AML-193 (cell line): Measurements from ENCODE around the gene TOX2.

ENCODE experiments used
- DNase-seq, 2 experiments: peaks; one replicate each; lab custom pipeline; 2025; lab: John Stamatoyannopoulos, UW

Gene TOX2

DNA sequence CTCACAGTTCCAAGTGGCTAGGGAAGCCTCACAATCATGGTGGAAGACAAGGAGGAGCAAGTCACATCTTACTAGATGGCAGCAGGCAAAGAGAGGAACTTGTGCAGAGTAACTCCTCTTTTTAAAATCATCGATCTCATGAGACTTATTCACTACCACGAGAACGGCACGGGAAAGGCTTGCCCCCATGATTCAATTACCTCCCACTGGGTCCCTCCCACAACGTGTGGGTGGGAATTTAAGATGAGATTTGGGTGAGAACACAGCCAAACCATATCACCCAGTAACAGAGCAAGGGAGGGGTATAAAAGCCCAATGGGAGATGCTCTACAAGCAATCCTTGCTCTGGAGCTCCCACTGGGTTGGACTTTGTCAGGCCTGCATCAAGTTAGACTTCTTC lies 192.0 kb downstream of the TOX2 start:
- no peak for DNase-seq

DNA sequence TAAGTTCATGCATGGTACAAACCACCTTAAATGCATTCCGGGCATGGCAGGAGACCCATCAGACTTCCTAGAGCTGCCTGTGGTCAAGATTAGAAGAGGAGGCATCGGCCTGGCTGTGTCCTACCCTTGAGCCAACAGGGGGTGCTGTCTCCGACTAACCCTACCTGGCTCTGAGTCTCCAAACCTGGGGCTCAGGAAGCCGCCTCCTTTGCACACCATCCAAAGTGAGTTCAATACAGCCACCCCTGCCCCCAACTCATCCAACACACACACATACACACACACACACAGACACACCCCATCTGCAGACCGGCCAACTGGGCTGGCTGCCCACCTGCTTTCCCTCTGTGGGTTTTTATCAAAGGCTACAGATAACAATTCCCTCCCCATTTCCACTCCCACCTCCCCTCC lies 195.3 kb downstream of the TOX2 start:
- no peak for DNase-seq

DNA sequence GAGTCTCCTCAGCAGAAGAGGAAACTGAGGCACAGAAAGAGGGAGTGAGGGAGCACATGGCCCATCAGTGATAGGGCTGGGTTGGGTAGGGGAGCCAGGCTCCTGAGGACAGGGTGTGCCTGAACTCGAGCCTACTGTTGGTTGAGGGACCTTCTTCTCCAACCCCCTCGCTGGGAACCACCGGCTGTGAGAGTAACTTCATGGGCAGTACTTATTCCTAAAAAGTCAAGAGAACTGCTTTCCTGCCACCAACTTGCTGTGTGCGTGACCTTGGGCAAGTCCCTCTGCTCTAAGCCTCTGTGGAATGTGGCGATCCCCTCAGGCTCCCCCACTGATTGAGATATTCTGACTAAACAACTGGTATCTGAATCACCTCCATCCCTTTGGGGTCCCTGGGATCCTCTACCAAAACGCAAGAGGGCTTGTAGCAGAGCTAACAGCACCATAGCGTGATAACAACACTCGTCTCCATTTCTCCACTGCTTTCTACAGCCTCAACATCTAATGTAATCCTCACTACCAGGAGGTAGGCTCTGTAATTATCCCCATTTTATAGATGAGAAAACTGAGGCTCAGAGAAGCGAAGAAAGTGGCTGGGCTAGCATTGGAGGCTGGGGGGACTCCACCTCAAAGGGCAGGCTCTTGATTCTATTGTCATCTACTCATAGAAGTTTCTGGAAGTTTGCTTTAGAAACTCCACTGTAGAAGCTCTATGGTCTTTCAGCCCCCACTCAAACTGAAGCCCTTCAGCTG lies 196.3 kb downstream of the TOX2 start:
- no peak for DNase-seq

DNA sequence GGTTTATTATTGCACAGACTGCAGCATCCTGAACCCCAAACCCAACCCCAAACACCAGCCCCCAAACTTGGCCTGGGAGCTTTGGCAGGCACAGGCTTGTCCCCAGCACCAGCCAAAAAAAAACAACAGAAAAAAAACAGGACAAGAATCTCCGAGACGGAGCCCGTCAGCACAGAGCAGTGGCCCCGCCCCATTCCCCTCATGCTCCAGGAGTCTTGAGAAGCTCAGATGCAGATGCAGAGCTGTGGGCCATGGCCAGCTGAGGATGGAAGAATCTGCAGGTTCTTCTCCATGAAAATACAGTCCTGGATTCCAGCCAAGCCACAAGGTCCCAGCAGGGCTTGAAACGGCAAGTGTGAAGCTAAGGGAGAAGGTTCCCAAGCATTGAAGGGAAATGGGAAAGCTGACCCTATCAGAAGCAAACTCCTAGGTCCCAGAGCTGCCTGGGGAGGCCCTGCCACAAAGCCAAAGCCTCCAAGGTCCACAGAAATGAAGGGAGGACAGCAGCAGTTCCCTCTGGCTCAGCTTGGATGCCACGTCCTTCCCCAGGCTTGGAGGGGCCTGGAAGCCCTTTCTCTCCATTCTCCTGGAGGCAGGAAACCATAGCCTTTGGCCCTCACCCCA lies 197.2 kb downstream of the TOX2 start:
- DNase-seq, result no peak

DNA sequence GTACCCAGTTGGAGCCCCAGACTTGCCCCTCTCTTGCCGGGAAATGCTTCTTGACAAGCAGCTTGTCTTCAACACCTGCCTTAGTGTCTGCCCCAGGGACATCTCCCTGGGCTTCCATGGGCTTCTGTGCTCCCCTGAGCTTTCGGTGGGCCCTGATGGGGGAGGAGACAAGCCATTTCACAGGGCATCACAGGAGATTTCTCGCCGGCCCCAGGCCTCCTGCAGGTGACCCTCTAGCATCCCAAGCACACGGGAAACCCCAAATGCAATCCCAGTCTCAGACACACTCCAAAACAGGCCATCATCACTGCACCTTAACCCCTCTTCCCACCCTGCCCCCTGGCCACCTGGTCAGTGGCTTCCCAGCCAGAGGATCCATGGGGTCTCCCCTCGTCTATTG lies 197.8 kb downstream of the TOX2 start:
- DNase-seq, result no peak

DNA sequence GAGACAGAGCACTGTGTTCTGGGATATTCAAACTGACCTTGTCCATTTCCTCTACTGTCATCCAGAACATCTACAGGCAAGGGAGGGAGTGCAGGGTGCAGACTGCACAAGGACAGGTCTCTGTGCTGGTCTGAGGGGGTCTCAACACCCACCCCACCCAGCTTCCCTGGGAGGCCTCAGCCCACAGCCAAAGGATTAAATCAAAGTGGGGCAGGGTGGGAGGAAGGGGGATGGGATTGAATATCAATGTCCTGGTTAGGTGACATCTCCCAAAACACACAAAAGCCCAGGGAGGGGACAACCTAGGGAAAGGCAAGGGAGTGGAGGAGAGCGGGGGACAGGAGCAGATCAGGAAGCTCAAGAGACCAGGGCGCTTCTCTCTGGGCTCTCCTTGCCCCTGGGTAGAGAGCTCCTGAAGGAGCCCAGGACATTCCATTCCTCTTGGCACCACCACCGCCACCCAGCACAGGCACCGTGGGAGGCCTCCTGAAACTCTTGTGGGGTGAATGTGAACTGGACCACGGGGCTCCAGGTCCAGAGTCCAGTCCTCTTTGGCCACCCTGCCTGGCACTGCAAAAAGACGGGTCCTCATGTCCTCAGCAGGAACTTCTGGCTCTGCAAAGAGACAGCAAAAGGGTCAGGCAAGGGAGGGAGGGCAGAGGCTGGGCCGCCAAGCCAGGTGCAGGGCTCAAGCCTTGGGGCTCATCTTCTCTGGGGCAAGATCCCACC lies 198.4 kb downstream of the TOX2 start:
- no peak for DNase-seq

DNA sequence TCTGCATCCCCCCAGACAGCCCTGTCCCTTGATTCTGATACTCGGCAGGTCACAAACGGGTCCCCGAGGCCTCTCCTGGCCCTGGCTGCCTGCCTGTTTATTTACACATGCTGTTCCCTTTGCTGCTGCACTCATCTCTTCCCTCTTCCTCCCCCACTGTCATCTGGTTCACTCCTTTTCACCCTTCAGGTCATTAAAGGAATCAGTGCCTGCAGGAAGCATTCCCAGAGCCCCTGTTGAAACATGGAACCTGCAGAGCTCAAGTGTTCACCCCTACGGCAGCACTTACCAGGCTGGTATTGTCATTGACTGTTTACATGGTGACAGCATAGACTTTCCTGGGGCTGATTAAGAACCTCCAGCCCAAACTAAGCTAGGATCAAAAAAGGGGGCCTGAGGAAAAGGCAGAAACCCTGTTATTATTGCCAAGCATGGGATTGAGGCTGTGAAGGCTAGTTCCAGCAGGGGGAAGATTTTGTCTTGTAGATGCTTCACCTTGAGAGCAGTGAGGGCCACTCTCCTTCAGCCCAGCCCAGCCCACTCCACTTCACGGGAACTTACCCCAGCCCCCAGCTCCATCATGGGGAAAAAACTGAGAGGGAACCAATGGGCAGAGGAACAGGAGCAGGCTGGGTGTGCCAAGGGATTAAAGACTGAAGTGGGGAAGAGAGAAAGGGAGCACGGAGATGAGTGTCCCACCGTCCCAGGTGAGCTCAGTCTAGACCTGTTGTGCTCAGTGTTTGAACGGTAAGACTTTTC lies 199.1 kb downstream of the TOX2 start:
- no peak for DNase-seq

DNA sequence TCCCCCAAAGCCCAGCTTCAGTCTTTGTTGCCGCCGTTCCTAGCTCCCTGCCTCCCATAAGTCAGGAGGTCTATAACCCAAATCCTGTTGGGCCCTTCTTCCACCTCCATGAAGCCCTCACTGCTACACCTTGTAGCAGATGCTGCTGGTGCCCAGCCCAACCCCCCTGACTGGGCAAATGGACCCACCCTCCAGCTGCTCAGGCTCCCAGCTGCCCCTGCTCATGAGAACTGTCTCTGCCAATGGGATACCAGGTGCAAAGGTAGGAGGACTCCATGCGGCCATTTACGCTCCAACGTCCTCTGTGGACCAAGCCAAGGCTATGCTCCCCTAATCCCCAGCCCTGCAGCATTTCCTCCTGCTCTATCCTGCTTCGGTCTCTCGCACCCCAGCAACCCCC lies 200.5 kb downstream of the TOX2 start:
- no peak for DNase-seq

DNA sequence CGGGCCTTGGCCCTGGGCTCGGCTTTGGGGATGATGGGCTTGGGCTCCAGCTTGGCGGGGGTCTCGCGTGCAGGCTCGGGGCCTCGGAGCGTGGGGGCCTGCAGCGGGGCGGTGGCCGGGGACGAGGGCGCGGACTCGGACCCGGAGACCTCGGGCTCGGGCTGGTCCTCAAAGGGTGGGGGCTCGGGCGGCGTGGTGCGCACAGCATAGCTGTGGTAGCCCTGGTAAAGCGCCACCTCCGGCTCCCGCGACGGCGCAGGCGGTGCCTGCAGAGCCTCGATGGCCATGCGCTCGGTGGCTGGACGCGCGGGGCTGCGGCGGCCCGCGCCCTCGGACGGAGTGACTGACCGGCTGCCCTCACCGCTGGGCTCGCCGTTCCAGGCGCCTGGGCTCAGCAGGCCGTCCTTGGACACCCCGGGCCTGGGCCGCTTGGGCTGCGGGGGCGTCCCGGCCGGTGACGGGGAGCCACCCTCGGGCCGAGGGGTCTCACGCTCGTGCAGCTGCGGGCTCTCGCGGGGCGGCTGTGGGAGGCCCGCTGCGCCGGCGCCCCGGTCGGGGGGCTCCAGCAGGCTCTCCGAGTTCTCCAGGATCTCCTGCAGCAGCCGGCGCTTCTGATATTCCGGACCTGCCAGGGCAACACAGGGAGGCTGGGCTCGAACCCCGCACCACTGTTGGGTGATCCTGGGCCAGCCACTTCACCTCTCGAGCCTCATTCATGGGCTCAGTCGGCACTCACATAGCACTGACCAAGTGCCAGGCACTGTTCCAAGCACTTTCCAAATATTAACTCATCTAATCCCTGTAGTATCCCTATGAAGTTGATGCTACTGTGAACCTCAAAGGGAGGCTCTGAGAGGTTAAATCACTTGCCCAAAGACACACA lies 201.4 kb downstream of the TOX2 start:
- DNase-seq, result no peak

DNA sequence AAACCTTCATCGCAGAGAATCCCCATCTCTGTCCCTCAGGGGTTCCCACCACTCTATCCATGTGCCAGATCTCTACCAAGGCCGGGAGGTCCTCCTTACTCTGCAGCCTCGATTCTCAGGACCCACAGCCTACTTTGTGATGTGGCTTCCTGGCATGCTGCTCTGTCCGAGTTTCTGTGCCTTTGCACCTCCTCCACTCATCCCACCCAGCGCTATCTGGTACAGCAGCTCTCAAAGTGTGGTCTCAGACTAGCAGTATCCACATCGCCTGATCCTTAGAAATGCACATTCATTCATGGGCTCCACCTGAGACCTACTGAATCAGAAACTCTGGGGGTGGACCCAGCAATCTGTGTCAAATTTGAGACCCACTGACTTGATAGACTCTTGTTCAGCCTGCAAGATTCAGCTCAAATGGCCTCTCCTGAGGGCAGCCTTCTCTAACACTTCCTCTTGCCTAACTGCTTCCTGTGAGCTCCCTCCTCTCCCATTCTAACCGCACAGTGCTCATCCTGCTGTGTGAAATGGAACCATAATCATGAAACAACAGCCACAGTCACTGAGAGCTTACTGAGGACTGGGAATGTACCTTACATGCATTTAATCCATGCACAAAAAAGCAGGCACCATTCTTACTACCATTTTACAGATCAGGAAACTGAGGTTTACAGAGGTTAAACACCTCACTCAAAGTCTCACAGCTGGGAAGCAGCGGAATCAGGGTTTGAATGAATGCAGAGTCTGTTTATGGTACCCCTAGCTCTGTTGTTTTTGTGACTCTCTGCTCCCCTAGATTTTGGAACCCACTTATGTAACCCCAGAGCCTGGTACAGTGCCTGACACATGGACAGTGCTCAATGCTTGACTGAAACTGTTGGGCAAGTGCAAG lies 202.9 kb downstream of the TOX2 start:
- no peak for DNase-seq

DNA sequence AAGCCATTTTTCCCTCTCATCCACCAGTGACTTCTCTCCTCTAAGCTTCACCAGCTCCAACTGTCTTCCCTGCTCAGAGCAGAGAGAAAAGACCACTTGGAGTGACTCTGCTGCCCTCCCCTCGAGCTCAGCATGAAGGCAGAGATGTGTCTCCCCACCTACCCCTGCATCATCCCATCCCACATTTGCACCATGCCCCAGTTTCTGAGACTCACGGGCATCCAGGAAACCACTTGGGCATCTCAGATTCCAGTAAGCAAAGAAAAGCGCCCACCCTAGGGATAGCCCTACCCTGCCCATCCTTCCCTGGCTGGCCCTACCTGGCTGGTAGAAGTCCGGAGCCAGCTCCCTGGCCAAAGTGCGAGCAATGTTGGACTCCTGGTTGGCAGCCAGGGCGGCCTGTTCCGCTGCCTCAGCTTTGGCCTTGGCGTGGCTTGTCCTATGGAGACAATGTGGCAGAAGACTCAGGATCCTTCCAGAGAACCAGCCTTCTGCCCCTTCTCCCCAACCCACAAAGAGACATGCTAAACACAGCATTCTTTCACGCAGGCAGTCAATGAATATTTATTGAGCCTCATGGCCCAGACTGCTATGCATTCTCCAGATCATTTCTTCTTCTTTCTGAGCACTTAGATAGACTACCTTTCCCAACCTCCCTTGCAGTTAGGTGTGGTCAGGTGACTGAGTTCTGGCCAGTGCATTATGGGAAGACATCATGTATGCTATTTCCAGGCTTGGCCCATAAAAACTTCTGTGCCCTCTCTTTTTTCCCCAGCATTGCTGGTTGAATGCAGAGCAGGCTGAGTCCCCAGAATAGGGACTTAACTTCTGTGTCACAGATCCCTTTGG lies 203.8 kb downstream of the TOX2 start:
- DNase-seq, result no peak
